SK-N-SH (cell line): Measurements from ENCODE around the gene PDHX.

ENCODE experiments used
- EP300 ChIP-seq, 2 experiments: IDR thresholded peaks; 2 replicates each; pipeline versions ENCODE4 v1.4.0 to v1.6.1; 2012; ENCODE audit warnings: borderline replicate concordance in 1 of 2, low read depth in 1 of 2, low read length in 1 of 2
- FOSL2 ChIP-seq: IDR thresholded peaks from 2 replicates; pipeline ENCODE4 v1.4.0; 2012; ENCODE audit warnings: low read depth, mild to moderate bottlenecking, moderate library complexity, borderline replicate concordance

GRCh38 chr11:34986883-34987520, 70.6 kb downstream of the PDHX start:
- TF ChIP-seq FOSL2 (no peak), EP300 (IDR thresholded peaks at IDR 0.05; ENCODE audit: borderline replicate concordance in 1 of 2, low read depth in 1 of 2, low read length in 1 of 2) (no peak)
